HG03558 (cell line): ENCODE measurements around the gene ALDH18A1.
"Not testable (repeated sequence)": the region's sequence is repeated elsewhere in the genome, so short reads cannot be mapped to it uniquely, and the experiment has no call there.

Source experiments
- ATAC-seq: cut with Tn5 transposase; IDR thresholded peaks from one replicate; pipeline ENCODE4 v1.9.1; 2021; ENCODE audit warnings: moderate number of reproducible peaks; ENCODE audit not compliant: unreplicated experiment; ENCODE audit errors: extremely low read depth

Gene ALDH18A1

DNA sequence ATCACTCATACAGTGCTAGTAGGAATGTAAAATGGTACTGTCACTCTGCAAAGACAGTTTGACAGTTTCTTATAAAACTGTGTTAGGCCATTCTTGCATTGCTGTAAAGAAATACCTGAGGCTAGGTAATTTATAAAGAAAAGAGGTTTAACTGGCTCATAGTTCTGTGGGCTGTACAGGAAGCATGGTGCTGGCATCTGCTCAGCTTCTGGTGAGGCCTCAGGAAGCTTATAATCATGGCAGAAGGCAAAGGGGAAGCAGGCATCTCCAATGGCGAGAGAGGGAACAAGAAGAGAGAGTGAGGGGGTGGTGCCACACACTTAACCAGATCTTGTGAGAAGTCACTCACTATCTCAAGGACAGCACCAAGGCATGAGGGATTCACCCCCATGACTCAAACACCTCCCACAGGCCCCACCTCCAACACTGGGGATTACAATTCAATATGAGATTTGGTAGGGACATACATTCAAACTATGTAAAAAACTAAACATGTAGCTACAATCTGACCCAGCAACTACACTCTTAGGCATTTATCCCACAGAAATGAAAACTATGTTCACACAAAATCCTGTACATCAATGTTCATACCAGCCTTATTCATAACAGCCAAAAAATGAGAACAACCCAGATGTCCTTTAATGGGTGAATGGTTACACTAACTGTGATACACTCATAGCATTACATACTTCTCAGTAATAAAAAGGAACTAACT is 5.0 kb downstream of the ALDH18A1 start:
- no peak for ATAC-seq

DNA sequence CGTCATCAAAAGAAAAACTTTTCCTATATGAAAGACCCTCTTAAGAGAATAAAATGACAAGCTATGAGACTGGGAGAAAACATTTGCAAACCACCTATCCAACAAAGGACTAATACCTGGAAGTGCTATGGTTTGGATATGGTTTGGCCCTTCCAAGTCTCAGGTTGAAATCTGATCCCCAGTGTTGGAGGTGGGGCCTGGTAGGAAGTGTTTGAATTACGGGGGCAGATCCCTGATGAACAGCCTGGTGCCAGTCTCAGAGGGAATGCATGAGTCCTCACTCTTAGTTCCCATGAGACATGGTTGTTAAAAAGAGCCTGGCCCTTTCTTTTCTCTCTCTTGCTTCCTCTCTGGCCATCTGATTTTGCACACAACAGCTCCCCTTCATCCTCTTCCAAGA is 6.3 kb downstream of the ALDH18A1 start:
- ATAC-seq: no peak

DNA sequence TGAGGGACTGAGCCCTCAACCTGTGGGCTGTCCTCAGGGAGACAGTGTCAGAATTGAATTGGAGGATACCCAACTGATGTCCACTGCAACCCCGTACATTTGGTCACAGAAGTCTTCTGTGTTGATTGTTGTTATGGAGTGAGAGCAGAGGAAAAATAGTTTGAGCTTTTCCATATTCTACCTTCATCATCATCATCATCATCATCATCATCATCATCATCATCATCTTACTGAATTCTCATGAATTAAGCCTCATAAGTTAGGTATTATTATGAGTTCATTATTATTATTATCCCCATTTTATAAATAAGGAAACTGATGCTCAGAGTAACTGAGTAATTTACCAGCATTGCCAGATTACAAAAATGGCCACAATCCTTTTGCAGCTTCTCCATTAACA is 8.4 kb downstream of the ALDH18A1 start:
- ATAC-seq: no peak

DNA sequence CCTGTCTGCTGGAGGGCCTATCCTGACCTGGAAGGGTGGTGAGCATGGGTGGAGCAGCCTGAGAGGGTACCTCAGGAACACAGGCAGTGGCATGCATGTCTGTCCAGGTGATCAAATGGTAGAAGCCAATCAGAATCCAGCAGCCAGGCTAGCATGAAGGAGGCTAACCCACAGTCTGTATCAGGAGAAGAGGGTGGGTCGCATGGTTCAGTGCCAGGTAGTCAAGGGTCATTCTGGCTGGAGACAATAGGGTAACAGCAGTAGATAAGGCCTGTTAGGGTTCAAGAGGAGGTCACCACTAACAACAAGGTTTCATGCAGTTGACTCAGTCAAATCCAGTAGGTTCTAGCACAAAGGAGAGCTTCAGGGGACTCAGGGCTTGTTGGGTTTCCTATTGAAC is 10.4 kb downstream of the ALDH18A1 start:
- no peak for ATAC-seq

DNA sequence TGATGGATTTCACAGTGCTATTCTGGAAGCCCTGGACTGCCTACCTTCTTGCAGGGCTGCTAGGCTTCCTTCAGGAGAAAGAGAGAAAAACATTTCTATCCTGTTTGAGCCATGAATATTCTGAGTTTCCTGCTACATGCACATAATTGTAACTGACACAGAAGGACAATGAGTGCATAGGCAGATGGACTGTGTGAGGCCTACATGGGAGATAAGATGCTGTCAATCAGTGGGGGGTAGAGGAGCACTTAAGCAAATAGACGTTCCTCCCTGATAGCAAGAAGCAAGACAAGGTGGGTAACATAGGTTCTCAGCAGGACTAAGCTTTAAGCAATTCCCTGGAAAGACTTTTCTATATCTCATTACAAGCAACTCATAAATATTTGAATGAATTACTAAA is 11.6 kb downstream of the ALDH18A1 start:
- no peak for ATAC-seq

DNA sequence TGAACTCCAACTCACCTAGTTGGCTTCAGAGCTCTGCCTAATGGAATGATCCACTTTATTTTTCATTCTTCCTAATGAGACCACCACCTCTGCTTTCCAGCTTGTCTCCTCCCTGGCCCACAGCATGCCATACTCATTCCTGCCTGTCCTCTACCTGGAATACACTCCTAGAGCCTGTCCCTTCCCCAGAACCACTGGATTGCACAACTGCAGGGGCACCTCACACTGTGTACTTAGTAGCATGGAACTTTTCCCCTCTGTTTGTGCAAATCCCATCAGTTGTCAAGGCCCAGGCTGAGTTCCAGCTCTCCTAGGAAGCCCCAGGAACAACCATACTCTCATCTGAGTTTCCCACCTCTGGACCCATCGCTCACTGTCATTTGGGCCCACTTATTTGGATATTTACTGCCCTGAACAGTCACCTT is 15.6 kb downstream of the ALDH18A1 start:
- no peak for ATAC-seq

DNA sequence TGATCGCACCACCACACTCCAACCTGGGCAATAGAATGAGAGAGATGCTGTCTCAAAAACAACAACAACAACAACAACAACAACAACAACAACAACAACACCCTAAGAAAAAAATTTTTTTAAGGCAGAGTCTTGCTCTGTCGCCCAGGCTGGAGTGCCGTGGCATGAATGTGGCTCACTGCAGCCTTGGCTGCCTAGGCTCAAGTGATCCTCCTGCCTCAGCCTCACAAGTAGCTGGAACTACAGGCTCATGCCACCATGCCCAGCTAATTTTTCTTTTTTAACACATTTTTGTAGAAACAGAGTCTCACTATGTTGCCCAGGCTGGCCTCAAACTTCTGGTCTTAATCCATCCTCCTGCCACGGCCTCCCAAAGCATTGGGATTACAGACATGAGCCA is 18.6 kb downstream of the ALDH18A1 start:
- no peak for ATAC-seq

DNA sequence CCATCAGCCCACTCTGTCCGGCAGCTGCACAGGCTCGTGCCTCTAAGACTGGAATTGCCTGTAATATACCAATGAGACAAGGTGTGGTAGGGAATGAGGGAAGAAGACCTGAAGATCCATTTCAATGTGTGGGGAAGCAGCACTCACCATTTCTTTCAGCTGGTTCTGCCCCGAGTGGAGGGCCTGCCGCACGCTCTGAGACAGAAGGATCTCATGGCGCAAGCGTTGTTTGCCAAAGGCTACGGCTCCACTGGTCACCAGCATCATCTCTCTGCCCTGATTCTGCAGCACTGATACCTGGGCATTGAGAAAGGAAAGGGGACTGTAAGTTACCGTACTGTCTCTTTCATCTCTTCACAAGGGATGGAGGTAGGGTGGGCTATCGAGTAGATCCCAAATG is 19.4 kb downstream of the ALDH18A1 start:
- no peak for ATAC-seq

DNA sequence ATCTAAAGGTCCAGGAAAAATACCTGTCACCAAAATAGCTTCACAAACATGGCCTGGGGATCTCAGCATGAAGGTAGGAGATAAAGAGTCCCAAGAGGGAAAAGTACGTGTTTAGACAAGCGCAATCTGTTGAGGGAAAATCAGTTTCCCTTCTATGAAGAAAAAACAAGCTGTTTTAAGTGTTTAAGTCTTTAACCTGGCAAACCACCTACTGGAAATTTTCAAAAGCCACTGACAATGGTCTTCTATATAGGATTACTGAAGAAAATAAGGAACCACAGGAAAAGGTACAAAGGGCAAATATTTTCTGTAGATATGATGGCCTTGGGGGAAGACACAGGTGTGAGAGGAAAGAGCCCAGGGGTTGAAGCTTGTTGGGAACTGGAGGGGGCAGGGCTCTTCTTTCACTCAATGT is 21.2 kb downstream of the ALDH18A1 start:
- no peak for ATAC-seq

DNA sequence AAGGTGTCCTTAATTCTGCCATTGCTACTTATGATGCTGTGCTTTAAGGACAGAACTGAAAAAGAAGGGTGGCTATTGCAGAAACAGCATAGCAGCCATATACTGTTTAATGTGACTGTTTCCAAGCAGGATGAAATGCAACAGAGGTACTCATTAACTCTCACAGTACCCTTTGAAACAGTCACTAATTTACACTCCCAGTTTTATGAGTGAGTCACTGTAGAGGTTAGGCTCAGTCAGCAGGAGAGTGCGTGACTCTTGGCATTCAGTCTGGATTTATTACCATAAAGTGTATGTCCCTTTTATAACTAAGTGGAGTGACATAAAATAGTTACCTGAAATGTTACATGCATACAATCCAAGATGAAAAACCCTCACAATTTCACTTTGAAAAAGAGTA is 27.7 kb downstream of the ALDH18A1 start:
- no peak for ATAC-seq

DNA sequence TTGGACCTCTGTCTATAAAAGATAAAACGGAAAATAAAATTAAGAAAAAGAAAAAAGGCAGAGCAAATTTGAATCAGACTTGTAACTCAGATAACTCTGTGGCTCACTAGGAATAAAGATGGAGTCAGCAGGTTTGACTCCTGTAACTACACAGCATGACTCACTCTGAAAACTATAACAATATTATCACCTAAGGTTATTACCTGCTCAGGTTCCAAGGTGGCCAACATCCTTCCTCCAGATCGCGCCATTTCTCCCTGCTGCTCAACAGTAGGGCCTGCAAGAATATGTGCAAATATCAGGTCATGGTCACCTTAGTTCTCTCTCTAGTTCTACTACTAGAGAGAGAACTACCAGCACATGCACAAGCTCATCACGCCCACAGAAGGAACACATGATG is 30.0 kb downstream of the ALDH18A1 start:
- ATAC-seq: no peak

DNA sequence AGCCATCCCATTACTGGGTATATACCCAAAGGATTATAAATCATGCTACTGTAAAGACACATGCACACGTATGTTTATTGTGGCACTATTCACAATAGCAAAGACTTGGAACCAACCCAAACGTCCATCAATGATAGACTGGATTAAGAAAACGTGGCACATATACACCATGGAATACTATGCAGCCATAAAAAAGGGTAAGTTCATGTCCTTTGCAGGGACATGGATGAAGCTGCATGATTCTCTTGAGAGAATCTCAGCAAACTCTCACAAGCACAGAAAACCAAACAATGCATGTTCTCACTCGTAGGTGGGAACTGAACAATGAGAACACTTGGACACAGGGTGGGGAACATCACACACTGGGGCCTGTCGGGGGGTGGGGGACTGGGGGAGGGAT is 36.1 kb downstream of the ALDH18A1 start:
- ATAC-seq: not testable (repeated sequence)

DNA sequence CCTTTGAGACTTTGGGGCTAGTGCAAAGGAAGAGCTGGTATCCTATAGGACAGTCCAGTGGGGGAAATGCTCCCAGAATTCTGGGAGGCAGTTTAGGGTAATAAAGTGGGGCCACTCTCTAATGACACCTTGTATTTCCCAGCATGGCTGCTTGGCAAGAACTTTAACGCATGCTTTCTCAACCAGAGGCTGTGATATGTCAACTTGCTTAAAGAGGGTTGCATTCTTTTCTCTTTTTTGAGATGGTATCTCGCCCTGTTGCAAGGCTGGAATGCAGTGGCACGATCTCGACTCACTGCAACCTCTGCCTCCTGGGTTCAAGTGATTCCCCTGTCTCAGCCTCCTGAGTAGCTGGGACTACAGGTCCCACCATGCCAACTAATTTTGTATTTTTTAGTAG is 38.4 kb downstream of the ALDH18A1 start:
- no peak for ATAC-seq

DNA sequence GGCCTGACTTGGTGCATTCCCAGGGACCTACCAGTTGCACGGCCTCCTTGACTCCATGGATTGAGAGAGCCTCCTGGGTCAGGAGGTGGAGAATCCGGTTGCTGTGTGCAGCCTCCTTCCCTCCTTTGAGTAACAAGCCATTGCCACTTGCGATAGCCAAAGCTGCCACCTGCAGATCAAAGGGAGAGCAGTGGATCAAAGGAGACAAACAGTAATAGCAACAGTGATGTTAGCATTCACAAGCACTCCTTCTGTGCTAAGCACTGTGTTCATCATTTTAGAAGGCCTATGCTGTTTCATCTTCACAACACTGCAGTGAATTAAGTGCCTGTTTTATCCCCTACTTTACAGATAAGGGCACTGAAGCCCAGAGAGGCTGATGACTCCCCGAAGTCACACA is 40.1 kb downstream of the ALDH18A1 start:
- ATAC-seq: no peak

DNA sequence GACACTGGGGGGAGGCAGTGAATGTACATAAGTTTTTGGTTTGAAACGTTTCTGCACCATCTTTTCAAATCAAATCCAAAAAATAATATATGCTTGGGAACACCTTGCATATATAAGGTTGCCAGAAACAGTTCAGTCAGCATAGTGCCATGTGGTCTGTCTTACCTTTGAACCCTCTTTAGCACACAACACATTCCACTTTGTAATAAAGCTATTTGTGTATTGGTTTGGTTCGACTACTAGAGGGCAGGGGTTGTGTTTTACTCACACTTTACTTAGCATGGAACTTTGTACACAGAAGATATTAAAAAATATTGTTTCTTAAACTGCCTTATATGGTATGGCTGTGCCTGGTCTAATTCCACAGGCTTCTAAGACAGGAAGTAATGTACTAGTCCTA is 43.2 kb downstream of the ALDH18A1 start:
- ATAC-seq: no peak

DNA sequence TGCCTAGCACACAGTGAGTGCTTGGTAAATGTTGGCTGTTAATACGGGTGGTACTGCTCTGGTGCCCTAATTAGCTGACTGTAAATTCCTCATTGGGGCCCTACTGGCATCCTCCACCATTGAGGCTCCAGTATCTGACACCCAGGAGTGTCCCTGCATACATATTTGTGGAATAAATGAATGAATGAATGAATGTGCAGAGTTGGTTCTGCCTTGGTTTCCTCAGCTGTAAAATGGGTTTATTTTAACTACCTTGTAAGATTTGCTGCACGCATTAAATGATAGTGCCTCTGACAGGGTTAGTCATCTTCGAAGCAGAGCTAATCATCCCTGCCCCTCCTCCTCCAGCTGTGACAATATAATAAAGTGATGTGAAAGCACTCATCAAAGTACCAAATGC is 45.8 kb downstream of the ALDH18A1 start:
- ATAC-seq: no peak

DNA sequence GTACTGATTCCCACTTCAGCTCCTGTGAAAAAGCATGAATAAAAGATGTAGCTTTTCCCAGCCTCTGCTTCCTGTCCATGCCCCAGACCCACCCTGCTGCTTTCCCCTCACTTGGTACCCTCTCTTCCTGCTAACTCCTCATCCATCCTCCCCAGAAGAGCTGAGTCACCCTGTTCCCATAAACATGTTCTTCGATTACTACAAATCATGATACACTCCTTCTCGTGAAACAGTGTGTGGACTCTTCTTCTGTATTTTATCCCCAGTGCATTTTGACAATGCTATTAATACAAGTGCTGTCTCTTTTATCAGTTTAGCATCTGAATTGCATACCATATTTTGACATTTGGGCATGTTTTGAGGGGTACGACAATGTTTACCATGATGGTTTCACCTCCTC is 49.6 kb downstream of the ALDH18A1 start:
- ATAC-seq: no peak

DNA sequence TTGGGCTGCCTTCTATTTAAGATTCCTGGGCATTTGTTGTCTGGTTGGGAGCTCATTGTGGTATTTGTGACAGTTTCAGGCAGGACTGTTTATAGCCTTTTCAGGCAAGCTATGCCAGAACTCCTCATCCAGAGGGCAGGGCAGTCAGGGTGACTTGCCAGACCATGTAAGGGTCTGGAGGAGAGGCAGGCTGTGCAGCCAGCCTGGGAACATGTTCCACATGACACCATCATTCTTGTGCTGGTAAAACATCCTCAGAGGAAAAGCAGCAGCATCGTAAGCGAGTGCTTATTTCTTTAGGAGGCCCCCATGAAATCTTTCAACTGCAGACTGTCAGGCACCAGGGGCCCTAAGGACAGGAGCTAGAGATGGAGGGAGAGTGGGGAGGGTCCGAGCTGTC is 51.3 kb downstream of the ALDH18A1 start:
- no peak for ATAC-seq

DNA sequence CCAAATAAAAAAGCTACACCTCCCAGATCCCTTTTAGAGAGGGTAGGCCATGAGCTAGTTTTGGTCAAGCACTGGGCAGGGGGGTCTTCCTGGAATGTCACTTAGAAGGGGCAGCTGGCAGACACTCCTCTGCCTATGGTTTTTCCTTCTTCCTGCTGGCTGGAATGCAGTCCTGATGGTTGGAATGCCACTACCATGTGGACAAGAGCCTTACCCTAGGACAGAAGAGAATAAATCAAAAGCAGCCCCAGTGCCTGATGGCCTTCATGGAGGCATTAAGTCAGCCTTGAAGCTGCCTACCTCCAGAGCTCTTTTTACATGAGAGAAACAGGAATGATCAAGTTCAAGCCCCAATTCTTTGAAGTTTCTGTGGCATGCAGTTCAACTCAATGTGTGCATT is 51.9 kb downstream of the ALDH18A1 start:
- ATAC-seq: no peak

DNA sequence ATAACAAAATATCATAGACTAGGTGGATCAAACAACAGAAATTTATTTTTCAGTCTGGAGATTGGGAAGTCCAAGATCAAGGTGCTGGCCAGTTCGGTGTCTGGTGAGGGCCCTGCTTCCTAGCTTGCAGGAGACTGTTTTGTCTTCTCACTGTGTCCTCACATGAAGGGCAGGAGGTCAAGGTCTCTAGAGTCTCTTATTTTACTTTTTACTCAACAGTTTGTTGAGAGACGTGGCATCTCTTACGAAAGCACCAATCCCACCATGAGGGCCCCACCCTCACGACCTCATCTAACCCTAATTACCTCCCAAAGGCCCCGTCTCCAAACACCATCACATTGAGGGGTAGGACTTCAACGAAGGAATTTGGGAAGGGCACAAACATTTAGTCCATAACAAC is 54.1 kb downstream of the ALDH18A1 start:
- no peak for ATAC-seq

DNA sequence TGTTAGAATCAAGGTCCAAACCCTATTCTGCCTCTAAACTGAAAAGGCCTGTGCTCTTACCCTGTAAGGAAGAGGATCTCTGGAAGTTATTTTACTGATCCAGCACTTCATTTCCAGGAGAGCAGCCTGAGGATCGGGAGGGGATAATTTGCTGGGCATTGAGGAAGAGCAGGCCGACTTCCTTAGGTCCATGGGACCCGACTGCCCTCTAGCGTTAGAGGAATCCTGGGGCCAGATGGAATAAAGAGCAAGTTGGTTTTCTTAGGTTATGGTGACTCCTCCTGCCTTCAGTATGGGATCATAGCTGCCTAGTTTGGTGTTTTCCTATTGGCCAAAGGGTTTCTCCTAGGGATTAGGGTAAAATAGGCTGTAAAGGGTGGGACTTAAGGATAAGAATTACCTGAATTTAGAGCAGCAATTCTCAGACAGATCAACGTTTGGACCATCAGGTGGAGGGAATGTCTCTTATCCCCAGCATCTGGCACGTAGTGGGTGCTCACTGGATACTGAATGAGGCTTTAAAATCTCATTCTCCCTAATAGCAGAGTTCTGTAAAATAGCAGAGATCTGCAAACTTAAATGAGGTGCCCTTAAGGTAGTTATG is 55.3 kb downstream of the ALDH18A1 start:
- no peak for ATAC-seq

DNA sequence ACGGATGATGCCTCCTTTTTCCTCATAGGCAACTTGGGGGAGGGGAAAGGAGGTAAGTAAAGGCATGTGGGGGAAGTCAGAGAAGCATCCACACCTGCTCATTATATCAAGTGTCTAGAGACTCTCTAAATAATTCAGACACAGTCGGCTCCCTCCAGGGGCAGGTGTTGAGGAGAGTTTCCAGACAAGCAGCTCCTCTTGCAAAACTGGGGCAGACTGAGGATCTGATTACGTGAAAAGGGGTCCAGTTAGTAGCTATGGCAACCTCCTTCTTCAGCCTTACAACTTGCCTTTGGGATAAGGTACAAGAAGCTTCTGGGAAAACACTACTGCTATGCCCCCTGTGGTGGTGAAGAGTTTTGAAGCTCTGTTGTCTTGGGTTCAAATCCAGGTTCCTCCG is 56.4 kb downstream of the ALDH18A1 start:
- no peak for ATAC-seq
